GM06990 (cell line): ENCODE data around the gene VPS26B.

Experiments
- DNase-seq: peaks from one replicate; pipeline ENCODE4 v3.0.0-alpha.2; 2011; ENCODE audit not compliant: insufficient read length; ENCODE audit errors: extremely low read depth
- H3K27me3 ChIP-seq: replicated peaks from 2 replicates; pipeline ENCODE4 v1.6.0; 2011; ENCODE audit warnings: low read length; ENCODE audit not compliant: control insufficient read depth, insufficient read depth
- H3K36me3 ChIP-seq: 2 replicates; pipeline ENCODE4 v1.5.1; 2011; ENCODE audit warnings: low read length; ENCODE audit not compliant: control insufficient read depth, insufficient read depth
- H3K4me3 ChIP-seq: replicated peaks from 2 replicates; pipeline ENCODE4 v1.5.1; 2011; ENCODE audit warnings: low read depth, mild to moderate bottlenecking, control low read depth, low read length
- TF ChIP-seq, protein P1 (sequence below): IDR thresholded peaks from 2 replicates; pipeline ENCODE4 v1.5.1; 2011; ENCODE audit warnings: low read length, control low read depth, mild to moderate bottlenecking, inconsistent platforms; ENCODE audit not compliant: insufficient read depth, poor library complexity, severe bottlenecking

The VPS26B gene

GRCh38 chr11:134233729-134234179 lies 9.3 kb downstream of the VPS26B start:
- DNase-seq = no peak

DNA sequence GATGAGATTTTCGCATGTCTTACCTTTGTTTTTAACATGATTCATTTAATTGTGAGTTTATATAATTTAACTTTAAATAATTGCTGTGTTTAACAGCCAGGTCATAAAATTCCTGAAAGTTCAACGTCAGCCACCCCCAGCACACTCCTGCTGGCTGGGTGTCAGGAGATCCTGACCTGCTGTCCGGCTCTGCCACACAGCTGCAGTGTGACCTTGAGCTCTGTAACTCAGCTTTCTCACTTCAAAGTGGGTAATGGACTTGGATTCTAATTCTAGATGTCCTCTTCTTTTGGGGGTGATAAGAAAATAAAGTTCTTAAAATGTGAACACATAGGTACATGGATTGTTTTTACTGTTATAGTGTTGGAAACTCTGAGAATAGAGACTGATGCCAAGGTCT lies 10.9 kb downstream of the VPS26B start:
- no peaks in the 10 kb centered on the region for H3K27me3 ChIP-seq
- no peak for DNase-seq
- TF ChIP-seq, protein P1, sequence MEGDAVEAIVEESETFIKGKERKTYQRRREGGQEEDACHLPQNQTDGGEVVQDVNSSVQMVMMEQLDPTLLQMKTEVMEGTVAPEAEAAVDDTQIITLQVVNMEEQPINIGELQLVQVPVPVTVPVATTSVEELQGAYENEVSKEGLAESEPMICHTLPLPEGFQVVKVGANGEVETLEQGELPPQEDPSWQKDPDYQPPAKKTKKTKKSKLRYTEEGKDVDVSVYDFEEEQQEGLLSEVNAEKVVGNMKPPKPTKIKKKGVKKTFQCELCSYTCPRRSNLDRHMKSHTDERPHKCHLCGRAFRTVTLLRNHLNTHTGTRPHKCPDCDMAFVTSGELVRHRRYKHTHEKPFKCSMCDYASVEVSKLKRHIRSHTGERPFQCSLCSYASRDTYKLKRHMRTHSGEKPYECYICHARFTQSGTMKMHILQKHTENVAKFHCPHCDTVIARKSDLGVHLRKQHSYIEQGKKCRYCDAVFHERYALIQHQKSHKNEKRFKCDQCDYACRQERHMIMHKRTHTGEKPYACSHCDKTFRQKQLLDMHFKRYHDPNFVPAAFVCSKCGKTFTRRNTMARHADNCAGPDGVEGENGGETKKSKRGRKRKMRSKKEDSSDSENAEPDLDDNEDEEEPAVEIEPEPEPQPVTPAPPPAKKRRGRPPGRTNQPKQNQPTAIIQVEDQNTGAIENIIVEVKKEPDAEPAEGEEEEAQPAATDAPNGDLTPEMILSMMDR = no peak
- no peak overlapping the region for H3K4me3 ChIP-seq
- H3K36me3 ChIP-seq = peaks cover 6% of the 10 kb centered on the region

More at GRCh38 chr11:134233729-134234179, 9.3 kb downstream of the VPS26B start:
- no peaks in the 10 kb centered on the region for H3K27me3 ChIP-seq
- H3K4me3 ChIP-seq = no peak overlapping the region
- peaks cover 5% of the 10 kb centered on the region for H3K36me3 ChIP-seq
- TF ChIP-seq, protein P1 = no peak

DNA sequence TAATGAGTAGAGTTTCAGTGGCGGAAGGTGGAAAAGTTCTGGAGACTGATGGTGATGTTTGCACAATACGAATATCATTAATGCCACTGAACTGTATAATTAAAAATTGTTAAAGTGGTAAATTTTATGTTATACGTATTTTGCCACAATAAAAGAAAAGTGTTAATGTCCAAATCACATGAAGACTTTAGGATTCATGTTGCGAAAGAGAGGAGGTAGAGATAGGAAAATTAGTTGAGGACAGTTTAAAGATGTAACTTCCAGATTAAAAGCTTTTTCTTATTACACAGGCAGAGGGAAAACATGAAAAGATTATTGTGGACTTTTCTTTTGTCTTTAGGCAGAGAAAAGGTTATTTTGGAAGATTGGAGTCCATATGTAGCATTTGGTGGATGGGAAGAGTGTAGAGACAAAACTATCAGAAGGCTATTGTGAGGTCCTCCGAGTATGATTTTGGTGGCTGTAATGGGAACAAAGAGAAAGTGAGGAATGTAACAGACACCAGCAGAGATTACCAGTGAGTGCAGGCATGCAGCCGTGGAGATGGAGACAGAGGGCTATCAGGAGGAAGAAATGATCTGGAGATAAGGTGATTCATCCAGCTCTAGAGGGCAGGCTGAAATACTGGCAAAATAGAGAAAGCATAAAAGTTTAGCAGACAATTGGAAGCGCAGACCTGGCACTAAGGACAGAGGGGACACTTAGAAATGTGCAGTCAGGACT lies 12.5 kb downstream of the VPS26B start:
- peaks cover 8% of the 10 kb centered on the region for H3K36me3 ChIP-seq

GRCh38 chr11:134237557-134237922 lies 13.1 kb downstream of the VPS26B start:
- H3K36me3 ChIP-seq = peaks cover 8% of the 10 kb centered on the region

More for the DNA sequence above, 12.5 kb downstream of the VPS26B start:
- H3K27me3 ChIP-seq = no peaks in the 10 kb centered on the region
- no peak for DNase-seq
- no peak overlapping the region for H3K4me3 ChIP-seq
- TF ChIP-seq, protein P1 = no peak

GRCh38 chr11:134238956-134239355 lies 14.5 kb downstream of the VPS26B start:
- H3K4me3 ChIP-seq = no peak overlapping the region
- TF ChIP-seq, protein P1 = no peak
- H3K36me3 ChIP-seq = peaks cover 9% of the 10 kb centered on the region
- H3K27me3 ChIP-seq = no peaks in the 10 kb centered on the region
- no peak for DNase-seq

More at GRCh38 chr11:134237557-134237922, 13.1 kb downstream of the VPS26B start:
- H3K27me3 ChIP-seq = no peaks in the 10 kb centered on the region
- TF ChIP-seq, protein P1 = no peak
- no peak for DNase-seq
- H3K4me3 ChIP-seq = no peak overlapping the region
